Kidney epithelial cell (primary cell): ENCODE results near the gene SKAP1. TPM values are rescaled to one million over a fixed set of nuclear protein-coding genes. Genes with fewer than 3 reads are reported as not detected.

Experiments
- DNase-seq: peaks from one replicate; pipeline ENCODE4 v3.0.0-alpha.2; 2010; ENCODE audit warnings: low read depth
- H3K27me3 ChIP-seq: 2 replicates; pipeline ENCODE4 v1.6.0; 2011; ENCODE audit warnings: low read length; ENCODE audit not compliant: control insufficient read depth, insufficient read depth
- H3K36me3 ChIP-seq: 2 replicates; pipeline ENCODE4 v1.5.1; 2011; ENCODE audit warnings: low read length; ENCODE audit not compliant: control insufficient read depth, insufficient read depth
- H3K4me3 ChIP-seq: 2 replicates; pipeline ENCODE4 v1.5.1; 2011; ENCODE audit warnings: low read depth, mild to moderate bottlenecking, control low read depth, low read length
- total RNA-seq: library from RNA; depleted of rRNA; stranded (reverse); fragments of >200 nt; gene quantifications from 2 replicates; pipeline ENCODE4 v1.2.3, GENCODE V29; 2015
- TF ChIP-seq, protein P1 (sequence below): IDR thresholded peaks from 2 replicates; pipeline ENCODE4 v1.5.1; 2011; ENCODE audit warnings: mild to moderate bottlenecking, moderate library complexity, low read length, control low read depth, inconsistent platforms; ENCODE audit not compliant: insufficient read depth, poor library complexity, severe bottlenecking

Gene SKAP1
- total RNA-seq, 1 donor from 2014 or later = 5.6 TPM

DNA sequence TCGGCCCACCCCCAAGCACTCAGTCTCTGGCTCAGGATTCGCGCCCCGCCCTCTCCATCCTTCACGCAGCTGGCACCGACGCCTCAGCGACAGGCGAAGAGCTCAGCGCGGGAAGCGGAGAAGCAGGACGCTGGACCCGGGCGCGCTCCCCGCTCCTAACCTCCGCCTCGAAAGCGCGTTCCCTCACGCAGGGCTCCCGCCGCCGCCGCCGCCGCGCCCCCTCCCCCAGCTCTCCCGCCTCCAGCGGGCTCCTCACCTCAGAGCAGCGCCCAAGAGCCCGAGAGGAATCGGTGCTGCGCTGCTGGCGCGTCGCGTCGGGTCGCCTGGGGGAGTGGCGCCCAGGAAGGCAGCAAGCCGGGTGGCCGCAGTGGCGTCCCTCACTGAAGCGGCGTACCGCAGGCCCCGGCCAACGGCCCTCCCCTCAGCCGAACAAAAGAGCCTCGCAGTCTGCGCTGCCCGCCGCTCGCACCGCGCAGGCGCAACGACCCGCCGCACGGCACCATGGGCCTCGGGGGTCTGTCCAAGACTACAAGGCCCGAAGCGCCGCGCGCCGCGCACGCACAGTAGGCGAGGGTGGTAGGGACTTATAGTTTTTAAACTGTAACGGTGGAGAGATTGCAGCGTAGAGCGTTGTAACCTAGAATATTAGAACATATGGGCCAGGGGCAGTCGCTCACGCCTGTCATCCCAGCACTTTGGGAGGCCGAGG is 328.8 kb downstream of the SKAP1 start, which contains the start of gene CBX1:
Gene CBX1, minus strand, starts transcription at position 467 of the 709 bp plus-strand sequence. CDS start 24,474 bp downstream, outside the sequence.
- Histone ChIP-seq H3K27me3 (no peaks in the 10 kb centered on the region), H3K36me3 (no peaks in the 10 kb centered on the region), H3K4me3 (peak within 1 kb of the TSS; percentile 91)
- TF ChIP-seq, protein P1, sequence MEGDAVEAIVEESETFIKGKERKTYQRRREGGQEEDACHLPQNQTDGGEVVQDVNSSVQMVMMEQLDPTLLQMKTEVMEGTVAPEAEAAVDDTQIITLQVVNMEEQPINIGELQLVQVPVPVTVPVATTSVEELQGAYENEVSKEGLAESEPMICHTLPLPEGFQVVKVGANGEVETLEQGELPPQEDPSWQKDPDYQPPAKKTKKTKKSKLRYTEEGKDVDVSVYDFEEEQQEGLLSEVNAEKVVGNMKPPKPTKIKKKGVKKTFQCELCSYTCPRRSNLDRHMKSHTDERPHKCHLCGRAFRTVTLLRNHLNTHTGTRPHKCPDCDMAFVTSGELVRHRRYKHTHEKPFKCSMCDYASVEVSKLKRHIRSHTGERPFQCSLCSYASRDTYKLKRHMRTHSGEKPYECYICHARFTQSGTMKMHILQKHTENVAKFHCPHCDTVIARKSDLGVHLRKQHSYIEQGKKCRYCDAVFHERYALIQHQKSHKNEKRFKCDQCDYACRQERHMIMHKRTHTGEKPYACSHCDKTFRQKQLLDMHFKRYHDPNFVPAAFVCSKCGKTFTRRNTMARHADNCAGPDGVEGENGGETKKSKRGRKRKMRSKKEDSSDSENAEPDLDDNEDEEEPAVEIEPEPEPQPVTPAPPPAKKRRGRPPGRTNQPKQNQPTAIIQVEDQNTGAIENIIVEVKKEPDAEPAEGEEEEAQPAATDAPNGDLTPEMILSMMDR = no peak
- peak; percentile 85 for DNase-seq

DNA sequence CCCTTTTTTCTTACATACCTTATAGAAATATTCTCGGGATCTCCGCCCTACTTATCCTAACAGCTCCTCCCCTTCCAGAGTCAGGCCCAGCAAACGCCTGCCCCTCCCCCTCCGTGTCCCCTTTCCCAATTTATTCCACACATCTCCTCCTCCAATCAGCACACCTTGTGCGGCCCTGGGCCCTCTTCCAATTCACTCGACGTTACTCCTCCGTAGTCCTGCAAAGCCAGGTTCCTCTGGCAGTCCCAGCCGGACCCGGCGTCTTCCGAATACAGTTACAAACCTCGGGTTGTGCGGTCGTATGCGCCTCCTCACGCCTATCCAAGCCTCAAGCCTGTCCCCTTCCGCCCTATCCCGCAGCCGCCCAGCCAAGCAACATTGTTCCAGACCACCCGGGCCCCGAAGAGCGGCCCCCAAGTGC is 329.4 kb downstream of the SKAP1 start:
- no peaks in the 10 kb centered on the region for H3K27me3 ChIP-seq
- no peaks in the 10 kb centered on the region for H3K36me3 ChIP-seq
- H3K4me3 ChIP-seq = peak overlapping the region; percentile 91
- TF ChIP-seq, protein P1 = no peak
- no peak for DNase-seq

DNA sequence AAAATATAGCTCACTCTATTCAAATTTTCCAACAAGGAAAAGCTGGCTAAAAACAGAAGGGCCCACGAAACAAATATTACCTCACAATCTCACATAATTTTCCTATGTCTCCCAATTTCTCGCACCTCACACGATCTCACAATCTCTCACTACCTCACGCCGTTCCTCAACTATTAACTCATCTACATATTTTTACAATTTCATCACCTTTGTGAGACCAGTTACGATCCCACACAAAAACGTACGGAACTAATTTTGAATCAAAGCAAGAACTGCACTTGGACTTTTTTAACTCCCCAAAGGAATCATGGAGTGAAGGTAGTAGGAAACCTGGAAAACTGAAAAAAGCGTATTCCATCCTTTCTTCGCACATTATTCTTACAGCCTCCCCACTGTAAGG is 329.9 kb downstream of the SKAP1 start:
- Histone ChIP-seq H3K36me3 (no peaks in the 10 kb centered on the region), H3K4me3 (peak overlapping the region; percentile 91), H3K27me3 (no peaks in the 10 kb centered on the region)
- no peak for DNase-seq
- TF ChIP-seq, protein P1 = no peak

DNA sequence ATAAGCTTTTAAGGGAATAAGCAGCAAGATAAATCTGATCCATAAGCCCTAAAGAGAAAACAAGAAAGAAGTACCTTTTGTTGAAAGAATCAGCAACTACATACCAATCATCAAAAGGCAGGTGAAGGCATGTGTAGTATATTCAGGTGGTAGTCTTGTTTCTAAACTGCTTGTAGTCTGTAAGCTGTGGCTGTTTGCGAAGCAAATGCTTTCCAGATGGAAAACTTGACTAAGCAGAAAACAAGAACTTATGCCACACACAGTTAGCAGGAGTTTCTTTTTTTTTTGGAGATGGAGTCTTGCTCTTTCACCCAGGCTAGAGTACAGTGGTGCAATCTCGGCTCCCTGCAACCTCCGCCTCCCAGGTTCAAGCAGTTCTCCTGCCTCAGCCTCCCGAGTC is 334.4 kb downstream of the SKAP1 start:
- no peak overlapping the region for H3K4me3 ChIP-seq
- H3K27me3 ChIP-seq = no peaks in the 10 kb centered on the region
- DNase-seq = no peak
- no peaks in the 10 kb centered on the region for H3K36me3 ChIP-seq
- TF ChIP-seq, protein P1 = no peak

DNA sequence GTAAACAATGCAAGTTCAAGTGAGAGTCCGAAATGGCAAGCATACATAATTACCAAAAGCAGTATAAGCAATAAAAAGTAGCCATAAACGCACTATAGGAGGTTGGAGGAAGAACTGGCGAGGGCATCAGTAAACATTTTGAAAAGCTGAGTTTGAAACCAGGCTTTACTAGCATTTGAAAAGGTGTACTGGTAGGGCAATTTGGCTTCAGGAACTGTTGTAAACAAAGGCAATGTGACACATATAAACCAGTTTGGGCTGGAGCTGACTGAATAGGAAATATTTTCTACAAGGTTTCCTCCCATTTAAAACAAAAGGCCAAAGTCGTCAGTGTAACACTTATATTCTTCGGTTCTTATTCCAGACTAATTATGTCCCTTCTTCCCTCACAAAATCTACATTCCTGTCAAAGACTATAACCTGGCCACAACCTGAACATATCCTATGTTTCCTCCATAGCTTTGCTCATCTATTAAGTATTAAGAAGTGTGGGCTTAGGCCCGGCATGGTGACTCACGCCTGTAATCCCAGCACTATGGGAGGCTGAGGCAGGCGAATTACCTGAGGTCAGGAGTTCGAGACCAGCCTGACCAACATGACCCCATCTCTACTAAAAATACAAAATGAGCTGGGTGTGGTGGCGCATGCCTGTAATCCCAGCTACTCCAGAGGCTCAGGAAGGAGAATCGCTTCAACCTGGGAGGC is 336.5 kb downstream of the SKAP1 start:
- TF ChIP-seq, protein P1 = no peak
- no peak overlapping the region for H3K4me3 ChIP-seq
- no peaks in the 10 kb centered on the region for H3K27me3 ChIP-seq
- no peak for DNase-seq
- no peaks in the 10 kb centered on the region for H3K36me3 ChIP-seq

DNA sequence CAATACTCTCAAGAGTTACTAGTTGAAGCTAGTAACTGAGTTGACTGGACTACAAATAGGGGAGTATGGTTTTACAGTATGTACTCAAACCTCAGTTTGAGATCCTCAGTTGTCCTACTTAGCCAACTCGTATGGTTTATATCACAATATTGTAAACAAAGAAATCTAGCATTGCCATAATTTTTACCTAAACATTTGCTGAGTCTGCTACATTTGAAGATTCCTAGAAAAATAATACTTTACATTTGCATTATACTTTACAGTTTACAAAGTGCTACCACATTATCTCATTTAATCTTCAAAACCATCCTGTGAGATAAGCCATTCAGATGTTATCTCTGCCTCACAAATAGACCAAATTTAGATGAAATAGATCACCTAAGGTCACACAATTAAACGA is 345.1 kb downstream of the SKAP1 start:
- DNase-seq = no peak
- TF ChIP-seq, protein P1 = no peak
- Histone ChIP-seq H3K27me3 (no peaks in the 10 kb centered on the region), H3K4me3 (no peak overlapping the region), H3K36me3 (no peaks in the 10 kb centered on the region)
